ENCODE data around the gene MYOF. TPM values are rescaled to one million over a fixed set of nuclear protein-coding genes. Genes with fewer than 3 reads are reported as not detected.

Gene MYOF
- total and polyA plus RNA-seq, 9 of the 15 experiments (the other 6 are each of a cell fraction or from before 2014, with no cell fraction given), result 0.06 to 0.27 TPM; not detected in 7

DNA sequence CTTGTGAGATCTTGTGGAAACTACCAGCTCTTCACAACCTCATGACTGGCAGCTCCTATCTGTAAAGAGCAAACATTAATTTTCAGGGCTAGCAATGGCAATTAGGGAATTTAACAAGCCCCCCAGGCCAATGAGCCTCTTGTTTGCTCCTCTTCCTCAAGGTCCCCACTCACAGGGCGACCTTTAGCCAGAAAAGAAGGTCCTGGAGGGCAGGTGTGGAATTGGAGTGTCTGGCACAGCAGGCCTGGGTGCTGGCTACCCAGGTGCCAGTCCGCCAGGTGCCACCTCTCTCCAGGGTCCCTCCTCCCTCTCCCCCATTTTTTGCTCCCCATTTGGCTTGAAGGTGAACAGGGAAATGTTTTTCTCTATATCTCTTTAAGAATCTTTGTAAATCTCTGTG, 12.4 kb upstream of the MYOF start:
- no peak for FAIRE-seq
- Histone ChIP-seq H3K79me2 (ENCODE audit: control insufficient read depth, insufficient read depth, low read length) (peaks cover 9% of the 10 kb centered on the region), H3K9me3 (replicated peaks; ENCODE audit: control insufficient read depth, insufficient read depth, low read depth, low read length) (no peaks in the 10 kb centered on the region), H3K9me1 (ENCODE audit: control insufficient read depth, insufficient read depth, low read length) (no peaks in the 10 kb centered on the region), H3K36me3 (ENCODE audit: control insufficient read depth, insufficient read depth, low read length) (no peaks in the 10 kb centered on the region), H3K27ac (ENCODE audit: extremely low read depth, low read depth, low read length) (no peak overlapping the region), H3K4me2 (ENCODE audit: insufficient read depth, low read length) (no peak overlapping the region), H3K27me3 (ENCODE audit: control insufficient read depth in 2 of 2, insufficient read depth in 2 of 2, low read length in 2 of 2) (peaks cover 0 to 11% of the 10 kb centered on the region in 2 experiments; a peak in 2 of 5 replicates), H3K4me3 (no peak overlapping the region), H3K4me1 (replicated peaks in 1 of 2; ENCODE audit: control insufficient read depth in 2 of 2, insufficient read depth in 2 of 2, low read length in 2 of 2) (peaks cover 4 to 7% of the 10 kb centered on the region in 2 experiments; a peak in 4 of 5 replicates), H3K9ac (ENCODE audit: insufficient read depth in 1 of 2, low read depth in 2 of 2, low read length in 2 of 2) (no peak overlapping the region), H4K20me1 (replicated peaks; ENCODE audit: control insufficient read depth, insufficient read depth, low read length) (0 out of 2 replicates have a peak, but pooled peaks cover 6% of the 10 kb centered on the region), H2AFZ (ENCODE audit: low read depth, low read length) (no peak overlapping the region)
- DNase-seq (ENCODE audit: extremely low read depth in 1 of 4, low spot score in 3 of 4), result no peak
- no peak for ATAC-seq
- WGBS (ENCODE audit: insufficient coverage, low coverage, missing lambda C conversion rate), result 0% methylated on average over 1 of the region's 2 CpGs
- intact Hi-C loops (cut with micrococcal nuclease) (no loop called here), in situ Hi-C loops (cut with MboI) (no loop called here)
- POLR2A ChIA-PET, result no interaction called here
- TF ChIP-seq PML (IDR thresholded peaks at IDR 0.05; ENCODE audit: low read length) (no peak), BRD4 (IDR thresholded peaks at IDR 0.05) (no peak), ZNF347 (CRISPR knock-in tag; IDR thresholded peaks at IDR 0.05; ENCODE audit: low read depth) (no peak), NFYB (IDR thresholded peaks at IDR 0.05; ENCODE audit: extremely low read depth, insufficient read length) (no peak)
- TF ChIP-seq, protein P1, sequence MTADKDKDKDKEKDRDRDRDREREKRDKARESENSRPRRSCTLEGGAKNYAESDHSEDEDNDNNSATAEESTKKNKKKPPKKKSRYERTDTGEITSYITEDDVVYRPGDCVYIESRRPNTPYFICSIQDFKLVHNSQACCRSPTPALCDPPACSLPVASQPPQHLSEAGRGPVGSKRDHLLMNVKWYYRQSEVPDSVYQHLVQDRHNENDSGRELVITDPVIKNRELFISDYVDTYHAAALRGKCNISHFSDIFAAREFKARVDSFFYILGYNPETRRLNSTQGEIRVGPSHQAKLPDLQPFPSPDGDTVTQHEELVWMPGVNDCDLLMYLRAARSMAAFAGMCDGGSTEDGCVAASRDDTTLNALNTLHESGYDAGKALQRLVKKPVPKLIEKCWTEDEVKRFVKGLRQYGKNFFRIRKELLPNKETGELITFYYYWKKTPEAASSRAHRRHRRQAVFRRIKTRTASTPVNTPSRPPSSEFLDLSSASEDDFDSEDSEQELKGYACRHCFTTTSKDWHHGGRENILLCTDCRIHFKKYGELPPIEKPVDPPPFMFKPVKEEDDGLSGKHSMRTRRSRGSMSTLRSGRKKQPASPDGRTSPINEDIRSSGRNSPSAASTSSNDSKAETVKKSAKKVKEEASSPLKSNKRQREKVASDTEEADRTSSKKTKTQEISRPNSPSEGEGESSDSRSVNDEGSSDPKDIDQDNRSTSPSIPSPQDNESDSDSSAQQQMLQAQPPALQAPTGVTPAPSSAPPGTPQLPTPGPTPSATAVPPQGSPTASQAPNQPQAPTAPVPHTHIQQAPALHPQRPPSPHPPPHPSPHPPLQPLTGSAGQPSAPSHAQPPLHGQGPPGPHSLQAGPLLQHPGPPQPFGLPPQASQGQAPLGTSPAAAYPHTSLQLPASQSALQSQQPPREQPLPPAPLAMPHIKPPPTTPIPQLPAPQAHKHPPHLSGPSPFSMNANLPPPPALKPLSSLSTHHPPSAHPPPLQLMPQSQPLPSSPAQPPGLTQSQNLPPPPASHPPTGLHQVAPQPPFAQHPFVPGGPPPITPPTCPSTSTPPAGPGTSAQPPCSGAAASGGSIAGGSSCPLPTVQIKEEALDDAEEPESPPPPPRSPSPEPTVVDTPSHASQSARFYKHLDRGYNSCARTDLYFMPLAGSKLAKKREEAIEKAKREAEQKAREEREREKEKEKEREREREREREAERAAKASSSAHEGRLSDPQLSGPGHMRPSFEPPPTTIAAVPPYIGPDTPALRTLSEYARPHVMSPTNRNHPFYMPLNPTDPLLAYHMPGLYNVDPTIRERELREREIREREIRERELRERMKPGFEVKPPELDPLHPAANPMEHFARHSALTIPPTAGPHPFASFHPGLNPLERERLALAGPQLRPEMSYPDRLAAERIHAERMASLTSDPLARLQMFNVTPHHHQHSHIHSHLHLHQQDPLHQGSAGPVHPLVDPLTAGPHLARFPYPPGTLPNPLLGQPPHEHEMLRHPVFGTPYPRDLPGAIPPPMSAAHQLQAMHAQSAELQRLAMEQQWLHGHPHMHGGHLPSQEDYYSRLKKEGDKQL (CRISPR knock-in tag; IDR thresholded peaks at IDR 0.05; ENCODE audit: borderline replicate concordance), result no peak
- CTCF ChIA-PET (ENCODE audit: low intra/inter-chr PET ratio), result no interaction called here
- no TSS peak for BruUV-seq (replicated peaks)

Measured in K562 (cell line).